Kidney epithelial cell (primary cell): ENCODE measurements around the gene ATP2C1. TPM values are rescaled to one million over a fixed set of nuclear protein-coding genes. Genes with fewer than 3 reads are reported as not detected.

ENCODE experiments used
- DNase-seq: peaks from one replicate; pipeline ENCODE4 v3.0.0-alpha.2; 2010; ENCODE audit warnings: low read depth
- H3K27me3 ChIP-seq: 2 replicates; pipeline ENCODE4 v1.6.0; 2011; ENCODE audit warnings: low read length; ENCODE audit not compliant: control insufficient read depth, insufficient read depth
- H3K36me3 ChIP-seq: 2 replicates; pipeline ENCODE4 v1.5.1; 2011; ENCODE audit warnings: low read length; ENCODE audit not compliant: control insufficient read depth, insufficient read depth
- H3K4me3 ChIP-seq: 2 replicates; pipeline ENCODE4 v1.5.1; 2011; ENCODE audit warnings: low read depth, mild to moderate bottlenecking, control low read depth, low read length
- total RNA-seq: library from RNA; depleted of rRNA; stranded (reverse); fragments of >200 nt; gene quantifications from 2 replicates; pipeline ENCODE4 v1.2.3, GENCODE V29; 2015
- TF ChIP-seq, protein P1 (sequence below): IDR thresholded peaks from 2 replicates; pipeline ENCODE4 v1.5.1; 2011; ENCODE audit warnings: mild to moderate bottlenecking, moderate library complexity, low read length, control low read depth, inconsistent platforms; ENCODE audit not compliant: insufficient read depth, poor library complexity, severe bottlenecking

Gene ATP2C1
- total RNA-seq, 1 donor from 2014 or later: 85.3 TPM

DNA sequence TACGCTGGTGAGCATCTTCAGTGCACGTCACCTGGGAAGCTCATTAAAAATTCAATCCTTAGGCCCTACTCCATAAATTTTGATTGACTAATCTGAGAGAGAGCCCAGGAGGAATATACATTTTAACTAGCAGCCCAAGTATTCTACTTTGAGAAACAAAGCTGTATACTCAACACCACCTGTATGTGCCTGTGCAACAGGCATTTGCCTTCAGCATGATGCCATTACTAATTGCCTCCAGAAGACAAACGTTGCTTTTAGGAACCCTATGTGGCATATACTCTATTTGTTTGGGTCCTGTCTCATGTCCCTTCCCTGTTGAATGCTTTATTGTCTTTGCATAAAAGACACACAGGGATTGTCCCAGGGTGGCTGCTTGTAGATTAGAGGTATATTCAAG lies 125.1 kb downstream of the ATP2C1 start:
- H3K36me3 ChIP-seq: no peaks in the 10 kb centered on the region
- H3K4me3 ChIP-seq: no peak overlapping the region
- TF ChIP-seq, protein P1, sequence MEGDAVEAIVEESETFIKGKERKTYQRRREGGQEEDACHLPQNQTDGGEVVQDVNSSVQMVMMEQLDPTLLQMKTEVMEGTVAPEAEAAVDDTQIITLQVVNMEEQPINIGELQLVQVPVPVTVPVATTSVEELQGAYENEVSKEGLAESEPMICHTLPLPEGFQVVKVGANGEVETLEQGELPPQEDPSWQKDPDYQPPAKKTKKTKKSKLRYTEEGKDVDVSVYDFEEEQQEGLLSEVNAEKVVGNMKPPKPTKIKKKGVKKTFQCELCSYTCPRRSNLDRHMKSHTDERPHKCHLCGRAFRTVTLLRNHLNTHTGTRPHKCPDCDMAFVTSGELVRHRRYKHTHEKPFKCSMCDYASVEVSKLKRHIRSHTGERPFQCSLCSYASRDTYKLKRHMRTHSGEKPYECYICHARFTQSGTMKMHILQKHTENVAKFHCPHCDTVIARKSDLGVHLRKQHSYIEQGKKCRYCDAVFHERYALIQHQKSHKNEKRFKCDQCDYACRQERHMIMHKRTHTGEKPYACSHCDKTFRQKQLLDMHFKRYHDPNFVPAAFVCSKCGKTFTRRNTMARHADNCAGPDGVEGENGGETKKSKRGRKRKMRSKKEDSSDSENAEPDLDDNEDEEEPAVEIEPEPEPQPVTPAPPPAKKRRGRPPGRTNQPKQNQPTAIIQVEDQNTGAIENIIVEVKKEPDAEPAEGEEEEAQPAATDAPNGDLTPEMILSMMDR: no peak
- no peak for DNase-seq
- H3K27me3 ChIP-seq: no peaks in the 10 kb centered on the region

DNA sequence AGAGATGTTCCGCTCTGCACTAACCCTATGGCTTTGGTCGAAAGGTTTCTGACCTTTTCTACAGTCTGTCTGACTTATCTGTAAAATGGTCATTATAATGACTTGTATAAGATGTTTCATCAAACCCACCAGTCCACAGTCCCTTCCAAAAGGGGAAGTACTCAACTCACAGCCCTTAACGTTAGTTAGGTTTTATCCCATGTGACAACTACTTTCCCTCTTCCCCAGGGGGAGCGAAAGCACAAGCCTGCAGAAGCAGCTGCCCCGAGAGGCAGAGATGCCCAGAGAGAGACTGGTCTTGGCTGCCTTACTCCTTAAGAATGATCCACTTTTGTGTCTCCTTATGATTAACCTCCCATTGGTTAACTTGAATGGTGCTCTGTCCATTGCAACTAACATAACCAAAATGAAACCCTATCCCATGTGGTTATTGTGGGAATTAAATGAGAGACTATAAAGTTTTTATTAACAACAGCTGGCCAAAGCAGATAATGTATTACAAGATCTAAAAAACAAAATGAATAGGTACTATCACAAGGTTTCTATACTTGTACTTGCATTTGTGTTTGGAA lies 126.3 kb downstream of the ATP2C1 start:
- H3K36me3 ChIP-seq: no peaks in the 10 kb centered on the region
- TF ChIP-seq, protein P1: no peak
- no peak overlapping the region for H3K4me3 ChIP-seq
- no peaks in the 10 kb centered on the region for H3K27me3 ChIP-seq
- no peak for DNase-seq

DNA sequence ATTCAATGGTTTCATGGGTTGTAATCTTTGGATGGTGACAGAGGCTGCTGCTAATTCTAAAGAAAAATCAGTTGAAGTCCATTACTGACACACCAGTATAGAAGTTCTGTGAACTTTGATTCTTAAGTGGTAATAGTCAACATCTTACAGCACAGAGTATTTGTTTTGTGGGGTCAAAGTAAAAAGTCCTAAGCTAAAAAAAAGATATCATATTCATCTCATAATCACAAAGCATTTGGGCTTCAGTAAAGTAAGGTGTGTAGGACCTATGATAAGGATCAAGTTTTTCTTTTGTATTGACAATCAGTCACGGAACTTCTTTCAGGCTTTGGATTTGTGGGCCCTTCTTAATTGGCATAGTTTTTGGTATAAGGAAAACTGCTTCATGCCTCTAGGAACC lies 131.7 kb downstream of the ATP2C1 start:
- no peaks in the 10 kb centered on the region for H3K27me3 ChIP-seq
- TF ChIP-seq, protein P1: no peak
- no peak for DNase-seq
- no peak overlapping the region for H3K4me3 ChIP-seq
- H3K36me3 ChIP-seq: no peaks in the 10 kb centered on the region

DNA sequence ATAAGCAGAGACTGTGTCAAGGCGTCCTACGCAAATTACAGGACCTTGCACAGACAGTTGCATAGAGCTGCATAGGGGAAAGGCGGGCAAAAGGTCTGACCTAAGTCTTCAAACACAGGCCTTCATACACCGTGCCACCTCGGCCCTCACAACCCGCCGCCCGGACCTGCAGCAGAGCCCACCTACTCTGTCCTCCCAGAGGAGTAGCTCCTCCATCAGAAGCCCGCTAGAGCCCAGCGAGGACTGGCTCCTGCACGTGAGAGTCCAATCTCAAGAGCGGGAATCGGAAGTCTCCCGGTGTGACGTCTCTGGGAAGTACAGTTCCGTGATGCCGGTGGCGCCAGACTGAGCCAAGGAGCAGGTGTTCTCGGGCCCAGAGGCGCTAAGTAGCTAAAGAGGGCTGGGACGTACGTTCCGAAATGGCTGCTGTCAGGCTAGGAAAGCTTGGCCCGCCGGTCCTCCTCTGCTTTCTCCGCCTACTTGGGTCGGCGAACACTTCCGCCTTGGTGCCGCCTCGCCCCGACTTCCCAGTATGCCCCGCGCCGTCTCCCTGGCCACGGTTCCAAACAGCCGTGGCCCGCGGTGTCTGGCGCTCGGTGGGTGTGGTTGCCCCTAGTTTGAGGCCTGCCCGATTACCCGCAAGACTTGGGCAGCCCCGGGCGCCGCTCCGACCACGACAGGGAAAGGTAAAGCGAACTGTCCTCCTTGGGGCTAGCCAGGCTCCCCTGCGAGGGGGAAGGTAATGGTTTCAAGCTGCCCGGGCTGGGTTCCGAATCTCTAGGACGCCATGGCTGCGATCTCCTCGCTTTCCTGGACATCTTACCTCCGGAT lies 132.7 kb downstream of the ATP2C1 start, which contains the start of the genes ASTE1 and NEK11:
Gene ASTE1 (minus strand): TSS at position 505 of the 831 bp plus-strand sequence. CDS start 1,519 bp downstream, outside the sequence.
Gene NEK11 (plus strand): TSS at position 557 of the 831 bp plus-strand sequence. CDS start 2,832 bp downstream, outside the sequence.
- no peaks in the 10 kb centered on the region for H3K36me3 ChIP-seq
- TF ChIP-seq, protein P1: no peak
- peak within 1 kb of the TSS; percentile 74 for H3K4me3 ChIP-seq
- DNase-seq: peak; percentile 47
- no peaks in the 10 kb centered on the region for H3K27me3 ChIP-seq

DNA sequence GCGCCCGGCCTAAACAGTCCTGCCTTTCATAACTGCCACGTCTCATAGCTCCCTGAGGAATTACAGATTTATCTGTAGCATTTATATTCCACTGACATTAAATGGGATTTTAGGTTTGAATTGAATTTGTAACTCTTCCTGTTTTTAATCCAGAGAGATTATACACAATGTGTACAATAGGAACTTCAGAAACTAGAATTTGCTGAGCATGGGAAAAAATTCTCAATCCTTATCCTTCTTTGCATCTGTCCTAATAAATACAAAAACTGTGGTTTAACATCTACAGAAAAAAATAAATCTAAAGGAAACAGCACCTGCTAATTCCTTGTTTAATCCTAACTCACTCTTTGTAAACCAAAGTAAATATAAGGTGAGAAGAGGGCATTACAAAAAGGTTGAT lies 135.0 kb downstream of the ATP2C1 start:
- TF ChIP-seq, protein P1: no peak
- no peak overlapping the region for H3K4me3 ChIP-seq
- H3K27me3 ChIP-seq: no peaks in the 10 kb centered on the region
- no peaks in the 10 kb centered on the region for H3K36me3 ChIP-seq
- no peak for DNase-seq
